Heart left ventricle (tissue), 13 donors: ENCODE results near the gene NYAP2.

ENCODE experiments used
- POLR2A ChIP-seq, 2 donors: fragments of 450-650 bp; IDR thresholded peaks; one replicate each; pipeline ENCODE4 v1.6.1; 2017; ENCODE audit warnings: antibody characterized with exemption in 2 of 2, mild to moderate bottlenecking in 2 of 2, moderate library complexity in 2 of 2
- TF ChIP-seq, protein P1 (sequence below), 12 donors: fragments of 200-600 bp; sonication (generic) in 4 of 12; IDR thresholded peaks; one replicate each; pipeline versions ENCODE4 v1.5.0 to v1.8.0; 2018 to 2022; ENCODE audit warnings: antibody characterized with exemption in 12 of 12, mild to moderate bottlenecking in 5 of 12
- donor health status: ischemic (EF 13 %, LVEDD 7.1; RV severe dilation, severe dysfunction).
- donor health status: DM: no; HTN: yes; CAD: no.
- donor health status: DM: no; HTN: no; CAD: no.
- donor health status: ischemic (EF 25% LVEDD 6.9; RV normal size, moderate dysfunction).
- donor health status: ischemic (EF 25% LVEDD 5.7; RV mildly dilated, moderate dysfunction).
- donor health status: ischemic (EF 35%, LVEDD 5.7; RV mildly dilated, moderate dysfunction).
- donor health status: nonischemic (EF 11% LVEDD 7.7; RV severe dilation, severe dysfunction).
- donor health status: DM: yes; HTN: yes; CAD: no.
- donor health status: PGD.
- donor health status: ischemic (EF 29% LVEDD 5.4; RV normal size, mild dysfunction).
- donor health status: nonischemic (EF 23%, LVEDD 6.1; RV moderate dilation, normal function).

DNA sequence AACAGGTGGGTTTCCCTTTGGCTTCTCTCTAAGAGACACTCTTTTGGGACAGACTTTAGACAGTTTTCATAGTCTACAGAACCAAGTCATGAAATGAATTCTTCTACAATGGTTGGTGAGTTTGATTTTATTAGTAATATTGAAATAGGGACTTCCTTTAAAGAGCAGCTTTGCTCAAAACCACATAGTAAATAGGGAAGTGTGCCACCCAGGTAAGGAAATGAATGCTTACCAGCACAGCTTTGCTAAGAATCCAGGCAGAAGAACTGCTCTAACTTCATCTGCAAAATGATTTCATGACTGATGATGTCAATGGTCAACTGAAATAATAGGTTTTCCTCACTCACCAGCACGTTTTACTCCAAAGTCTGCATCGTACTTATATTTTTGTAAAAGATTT, 89.2 kb downstream of the NYAP2 start:
- TF ChIP-seq, protein P1, sequence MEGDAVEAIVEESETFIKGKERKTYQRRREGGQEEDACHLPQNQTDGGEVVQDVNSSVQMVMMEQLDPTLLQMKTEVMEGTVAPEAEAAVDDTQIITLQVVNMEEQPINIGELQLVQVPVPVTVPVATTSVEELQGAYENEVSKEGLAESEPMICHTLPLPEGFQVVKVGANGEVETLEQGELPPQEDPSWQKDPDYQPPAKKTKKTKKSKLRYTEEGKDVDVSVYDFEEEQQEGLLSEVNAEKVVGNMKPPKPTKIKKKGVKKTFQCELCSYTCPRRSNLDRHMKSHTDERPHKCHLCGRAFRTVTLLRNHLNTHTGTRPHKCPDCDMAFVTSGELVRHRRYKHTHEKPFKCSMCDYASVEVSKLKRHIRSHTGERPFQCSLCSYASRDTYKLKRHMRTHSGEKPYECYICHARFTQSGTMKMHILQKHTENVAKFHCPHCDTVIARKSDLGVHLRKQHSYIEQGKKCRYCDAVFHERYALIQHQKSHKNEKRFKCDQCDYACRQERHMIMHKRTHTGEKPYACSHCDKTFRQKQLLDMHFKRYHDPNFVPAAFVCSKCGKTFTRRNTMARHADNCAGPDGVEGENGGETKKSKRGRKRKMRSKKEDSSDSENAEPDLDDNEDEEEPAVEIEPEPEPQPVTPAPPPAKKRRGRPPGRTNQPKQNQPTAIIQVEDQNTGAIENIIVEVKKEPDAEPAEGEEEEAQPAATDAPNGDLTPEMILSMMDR (IDR thresholded peaks at IDR 0.05): no peak
- TF ChIP-seq POLR2A (IDR thresholded peaks at IDR 0.05): no peak
